ENCODE results near the gene GMDS.

Gene GMDS

GRCh38 chr6:2173203-2173961, 72.0 kb downstream of the GMDS start:
- no peak for DNase-seq

DNA sequence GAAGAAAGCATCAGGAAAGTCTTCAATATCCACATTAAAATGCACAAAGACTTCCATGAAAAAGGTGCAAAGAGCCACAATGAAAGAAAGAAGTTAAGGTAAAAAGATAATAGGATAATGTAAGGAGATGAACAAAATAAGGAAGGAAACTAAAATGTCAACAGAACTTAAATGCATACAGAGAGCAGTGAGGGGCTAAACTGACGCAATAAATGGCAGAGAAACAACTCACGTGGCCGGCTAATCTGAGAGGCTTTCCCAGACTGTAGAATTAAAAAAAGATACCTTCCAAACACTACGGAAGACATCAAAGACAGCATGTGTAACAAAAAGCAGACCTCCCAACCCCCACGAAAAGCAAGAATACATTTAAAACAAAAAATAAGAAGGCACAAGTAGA, 73.7 kb downstream of the GMDS start:
- no peak for DNase-seq

- no peak for DNase-seq
Measured at GRCh38 chr6:2168480-2168879, 76.9 kb downstream of the GMDS start.

GRCh38 chr6:2166717-2167116, 78.7 kb downstream of the GMDS start:
- DNase-seq, result no peak

GRCh38 chr6:2165286-2165685, 80.1 kb downstream of the GMDS start:
- DNase-seq, result no peak

GRCh38 chr6:2164481-2164880, 80.9 kb downstream of the GMDS start:
- no peak for DNase-seq

GRCh38 chr6:2162079-2162445, 83.3 kb downstream of the GMDS start:
- DNase-seq, result no peak

DNA sequence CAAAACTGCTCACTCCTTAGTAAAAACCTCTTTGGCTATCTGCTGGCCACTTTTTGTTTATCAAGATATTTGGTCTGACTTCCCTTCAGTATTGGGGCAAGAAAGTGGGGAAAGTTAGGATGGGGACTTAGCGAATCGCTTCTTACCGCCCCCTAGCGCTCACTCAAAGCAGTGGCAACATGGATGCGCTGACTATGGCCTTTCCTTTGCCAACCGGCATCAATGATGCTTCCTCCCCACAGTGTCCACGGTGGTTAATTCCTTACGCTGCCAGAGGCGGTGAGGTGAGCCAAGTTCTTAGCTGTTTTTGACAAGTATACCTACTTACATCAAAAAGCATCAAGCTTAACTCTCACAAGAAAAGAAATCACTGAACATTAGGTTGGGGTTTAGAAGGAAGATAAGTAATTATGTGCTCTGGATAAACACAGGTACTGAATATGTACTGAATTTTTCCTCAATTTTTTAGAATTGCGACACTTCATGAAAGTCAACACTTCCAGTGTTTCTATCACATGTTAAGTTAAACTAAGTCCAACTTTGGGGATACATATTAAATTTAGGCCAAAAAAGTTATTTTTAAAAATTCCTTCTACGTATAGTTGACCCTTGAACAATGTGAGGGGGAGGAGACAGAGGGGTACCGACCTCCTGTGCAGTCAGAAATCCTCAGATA, 86.7 kb downstream of the GMDS start:
- DNase-seq, result peak; percentile 28

DNA sequence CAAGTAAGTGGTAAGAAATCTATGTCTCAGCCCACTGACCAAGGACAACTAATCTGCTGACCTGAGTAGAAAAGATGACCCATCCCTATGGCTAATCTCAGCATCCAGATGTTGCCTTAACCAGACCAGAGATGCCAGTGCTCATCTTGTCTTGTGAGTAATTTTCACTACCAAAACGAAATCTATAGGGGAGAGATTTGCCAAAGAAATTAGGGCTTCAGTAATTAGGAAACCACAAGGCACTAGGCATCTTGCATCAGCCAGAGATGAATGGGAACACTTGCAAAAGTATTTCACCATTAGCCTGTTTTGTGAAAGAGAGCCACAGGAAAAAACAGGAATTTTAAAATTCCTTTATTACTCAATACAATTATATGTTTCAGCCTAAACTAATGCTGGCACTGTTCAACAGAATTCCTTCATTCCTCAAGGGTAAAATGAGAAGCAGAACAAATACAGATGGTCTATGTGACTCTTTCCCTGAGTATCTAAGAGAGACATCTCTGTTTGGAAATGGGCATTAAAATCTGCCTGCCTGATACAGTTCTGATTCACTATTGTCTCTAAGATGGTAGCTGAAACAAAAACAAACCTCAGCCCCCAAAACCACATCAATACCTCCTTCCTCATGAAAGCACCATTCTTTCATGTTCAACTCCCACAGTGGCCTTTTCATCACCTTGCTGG, 87.8 kb downstream of the GMDS start:
- no peak for DNase-seq

DNA sequence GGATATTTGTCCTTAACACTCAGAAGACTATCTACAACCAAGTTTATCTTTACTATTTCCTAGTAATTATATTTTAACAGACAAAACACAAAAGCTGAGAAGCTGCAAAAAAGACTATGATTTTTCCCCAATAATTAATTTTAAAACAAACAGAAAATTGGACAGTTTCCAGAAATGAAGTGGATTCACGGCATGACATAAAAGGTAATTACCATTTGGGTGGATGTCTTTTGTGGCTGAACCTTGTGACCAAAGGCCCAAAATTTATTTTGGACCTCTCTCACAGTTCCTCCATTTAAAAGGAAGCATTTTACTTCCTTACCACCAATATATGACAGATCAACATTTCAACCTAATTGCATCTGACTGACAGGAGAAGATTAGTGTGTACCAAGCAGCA, 90.2 kb downstream of the GMDS start:
- no peak for DNase-seq

DNA sequence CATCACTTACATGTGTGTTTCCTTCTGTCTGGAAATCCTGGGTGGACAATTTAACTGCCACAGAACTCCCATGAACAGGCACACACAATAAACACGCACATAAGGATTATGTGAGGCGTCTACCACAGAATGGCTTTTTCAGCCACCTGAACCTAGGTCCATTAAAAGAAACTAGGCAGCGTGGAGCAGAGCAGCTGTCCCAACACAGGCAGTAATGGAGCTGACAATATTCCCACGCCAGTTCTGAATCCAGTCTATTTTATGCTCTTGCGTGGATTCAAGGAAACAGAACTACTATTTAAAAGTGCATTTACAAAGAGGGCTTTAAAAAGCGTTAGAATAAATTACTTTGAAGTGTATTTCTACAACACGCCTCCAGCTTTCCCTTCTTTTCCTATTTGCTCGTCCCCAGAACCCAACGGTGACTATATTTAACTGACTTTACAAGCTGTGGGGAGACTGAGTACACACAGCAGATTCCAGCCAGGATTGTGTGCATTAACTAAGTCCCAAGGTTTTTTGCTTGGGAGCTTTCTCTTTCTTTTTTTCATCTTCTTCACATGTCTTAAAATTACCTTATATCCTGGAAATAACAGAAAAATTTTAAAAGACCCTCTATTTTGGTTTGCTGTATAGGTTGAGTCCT, 95.9 kb downstream of the GMDS start:
- DNase-seq, result no peak

- DNase-seq, result no peak
Measured at GRCh38 chr6:2148748-2149147, 96.7 kb downstream of the GMDS start.

DNA sequence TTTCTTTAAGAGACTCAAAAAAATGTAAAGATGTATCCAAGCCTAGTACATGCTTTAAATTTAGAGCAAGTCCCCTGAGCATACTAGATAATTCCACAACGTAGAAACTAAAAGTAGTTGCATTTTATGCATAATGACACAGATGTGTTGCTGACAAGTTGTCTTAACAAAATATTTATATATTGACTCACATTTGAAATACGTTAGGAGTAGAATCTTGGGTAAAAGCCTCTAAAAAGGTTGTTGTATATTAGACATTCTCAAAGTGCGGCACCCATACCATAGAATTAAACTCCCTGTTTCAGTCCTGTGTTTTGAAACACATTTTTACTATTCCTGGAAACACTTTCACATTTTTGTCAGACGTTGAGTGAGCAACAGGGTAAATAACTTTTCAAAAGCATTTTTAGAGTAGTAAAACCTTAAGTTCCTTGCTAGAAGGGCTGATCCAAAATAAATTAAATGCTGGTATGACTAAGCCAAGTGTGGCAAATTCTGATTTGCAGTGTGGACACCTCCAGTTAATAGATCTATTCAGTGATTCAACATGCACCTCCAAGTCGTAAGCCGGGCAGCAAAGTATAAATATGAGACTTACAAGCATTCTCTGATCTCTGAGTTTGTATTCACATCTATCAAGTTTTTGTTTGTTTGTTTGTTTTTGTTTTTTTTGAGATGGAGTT, 97.5 kb downstream of the GMDS start:
- no peak for DNase-seq

DNA sequence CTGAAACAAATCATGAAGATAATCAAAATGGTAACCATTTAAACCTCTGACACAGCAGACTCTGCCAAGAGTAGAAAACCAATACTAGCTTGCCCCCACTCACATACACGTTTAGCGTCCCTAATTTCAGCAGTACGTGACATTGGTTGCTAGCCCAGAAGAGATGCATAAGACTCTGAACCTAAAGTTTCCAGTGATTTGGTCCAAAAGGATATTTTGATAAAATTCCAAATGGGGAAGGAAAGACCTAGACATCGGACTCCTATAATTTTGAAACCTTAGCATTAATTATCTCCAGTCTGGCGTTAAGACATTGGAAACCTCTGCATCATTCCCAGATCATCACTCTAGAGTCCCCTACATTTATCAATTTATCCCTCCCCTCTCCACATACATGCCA, 98.1 kb downstream of the GMDS start:
- DNase-seq, result no peak

DNA sequence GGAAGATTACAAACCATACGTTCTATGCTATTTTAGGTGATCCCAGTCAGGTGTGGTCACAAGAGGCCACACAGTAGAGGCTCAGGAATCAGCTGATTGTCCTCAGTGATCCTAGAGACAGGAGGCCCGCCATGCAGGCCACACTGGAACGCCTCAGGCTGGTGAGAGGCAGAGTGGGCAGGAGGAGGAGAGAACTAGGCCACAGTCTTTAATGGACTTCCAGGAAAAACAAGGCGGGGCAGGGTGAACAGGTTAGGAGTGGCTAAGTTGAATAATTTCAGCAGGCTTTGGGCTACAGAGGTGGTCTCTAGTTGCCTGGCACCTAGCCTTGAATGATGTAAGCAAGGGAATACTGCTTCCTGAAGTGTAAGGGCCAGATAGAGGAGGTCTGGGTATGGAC, 101.2 kb downstream of the GMDS start:
- DNase-seq, result no peak

- DNase-seq, result no peak
Measured at GRCh38 chr6:2141644-2142290, 103.6 kb downstream of the GMDS start.

DNA sequence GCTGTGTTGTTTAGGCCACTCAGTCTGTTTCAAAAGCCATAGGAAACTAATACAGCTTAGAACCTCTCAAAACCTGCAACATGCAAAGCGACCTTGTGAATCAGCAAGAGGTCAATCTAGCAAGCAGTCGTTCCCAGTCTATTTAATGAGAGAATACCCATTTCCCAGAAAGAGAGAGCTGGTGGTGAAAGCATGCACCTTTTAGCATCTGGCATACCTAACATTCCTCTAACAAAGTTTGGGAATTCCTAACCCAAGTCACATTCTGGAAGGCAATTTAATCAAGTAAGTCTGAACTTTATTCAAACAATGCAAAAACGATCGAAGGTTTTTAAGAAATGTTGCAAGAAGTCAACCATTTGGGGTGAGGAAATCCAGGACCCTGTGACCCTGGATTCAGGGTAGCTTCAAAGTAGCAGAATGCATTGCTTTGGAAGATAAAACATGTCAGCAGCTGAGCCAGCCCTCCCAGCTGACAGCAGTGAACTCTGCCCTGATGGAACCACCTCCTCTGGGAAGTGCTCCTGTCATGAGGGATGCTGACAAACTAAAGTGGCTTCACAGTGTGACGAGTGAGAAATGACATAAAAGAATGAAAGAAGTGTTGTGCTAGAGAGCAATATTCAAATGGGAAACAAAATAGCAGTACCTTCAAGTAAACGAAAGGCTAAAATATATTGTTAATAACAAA, 104.8 kb downstream of the GMDS start:
- DNase-seq, result no peak

DNA sequence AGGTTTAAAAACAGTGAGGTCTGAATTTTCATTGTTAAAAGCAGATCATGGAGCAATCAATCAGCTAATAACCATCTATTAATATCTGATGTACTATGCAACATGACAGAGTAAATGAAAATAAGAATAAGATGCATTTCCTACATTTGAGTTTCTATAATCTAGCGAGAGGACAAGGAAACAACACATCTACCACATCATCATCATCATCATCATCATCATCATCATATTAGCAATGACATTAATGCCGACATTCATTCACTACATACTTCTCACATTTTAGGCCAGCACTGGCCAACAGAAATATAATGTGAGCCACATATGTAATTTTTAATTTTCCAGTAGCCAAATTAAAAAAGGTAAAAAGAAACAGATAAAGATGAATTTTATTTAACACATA, 110.0 kb downstream of the GMDS start:
- DNase-seq, result no peak

DNA sequence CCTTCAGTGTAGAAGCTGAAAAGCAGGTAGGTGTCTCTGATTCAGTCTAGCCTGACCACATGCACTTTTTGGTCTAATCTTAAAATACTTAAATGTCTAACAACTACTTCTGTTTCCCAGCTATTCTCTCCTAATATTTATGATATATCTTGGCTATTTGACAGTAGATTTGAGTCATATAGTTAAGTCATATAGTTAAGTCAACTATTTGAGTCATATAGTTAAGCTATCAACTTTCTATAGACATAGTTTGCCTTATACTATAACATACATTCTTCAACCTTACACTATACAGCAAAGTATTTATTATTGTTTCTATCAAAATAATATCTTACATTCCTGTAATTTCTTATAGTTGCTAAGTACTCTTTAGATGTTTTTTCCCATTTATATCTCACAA, 110.9 kb downstream of the GMDS start:
- DNase-seq, result no peak

GRCh38 chr6:2133716-2134310, 111.6 kb downstream of the GMDS start:
- DNase-seq, result no peak

- DNase-seq, result no peak
Measured at GRCh38 chr6:2132916-2133315, 112.5 kb downstream of the GMDS start.

DNA sequence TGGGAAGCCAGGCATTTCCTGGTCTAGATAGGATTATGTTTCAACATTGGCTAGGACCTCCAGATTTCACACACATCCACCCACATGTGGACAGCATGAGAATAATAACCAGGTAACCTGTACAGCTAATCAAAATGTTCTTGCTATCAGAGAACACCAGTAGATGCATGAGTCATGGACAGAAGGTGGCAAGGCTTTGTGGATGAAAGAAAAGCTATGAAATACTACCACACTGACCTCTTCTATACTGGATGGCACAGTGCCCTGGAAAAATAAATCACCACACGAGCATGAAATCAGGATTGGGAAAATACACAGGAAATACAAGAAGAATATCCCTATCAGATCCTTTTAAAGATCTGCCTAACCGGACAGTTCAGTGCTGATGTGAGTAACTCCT, 113.0 kb downstream of the GMDS start:
- no peak for DNase-seq
